OCI-LY1 (cell line): ENCODE data around the gene ZNF778.
A peak's percentile ranks its signal among the peaks of the same experiment; 100 is the strongest.

Source experiments
- H2AFZ ChIP-seq: fragments of 200-600 bp; sonication (generic), shearing (Covaris generic); 2 replicates; pipeline ENCODE4 v1.6.0; 2014; ENCODE audit warnings: antibody characterized with exemption, mild to moderate bottlenecking, low read length
- H3F3A ChIP-seq: fragments of 200-600 bp; sonication (generic), shearing (Covaris generic); 2 replicates; pipeline ENCODE4 v1.6.0; 2014; ENCODE audit warnings: mild to moderate bottlenecking, antibody characterized with exemption, low read length, moderate library complexity; ENCODE audit not compliant: insufficient read depth
- H3K27ac ChIP-seq: fragments of 200-600 bp; sonication (generic); 2 replicates; pipeline ENCODE4 v1.5.1; 2014; ENCODE audit warnings: low read length, mixed run types, mild to moderate bottlenecking, low read depth; ENCODE audit not compliant: poor library complexity, severe bottlenecking
- H3K27me3 ChIP-seq: fragments of 200-600 bp; sonication (generic); 2 replicates; pipeline ENCODE4 v1.6.0; 2014; ENCODE audit warnings: antibody characterized with exemption, mild to moderate bottlenecking, low read length, moderate library complexity; ENCODE audit not compliant: insufficient read depth
- H3K36me3 ChIP-seq: fragments of 200-600 bp; sonication (generic); 2 replicates; pipeline ENCODE4 v1.6.1; 2014; ENCODE audit warnings: mild to moderate bottlenecking, antibody characterized with exemption, low read length, moderate library complexity, mixed read lengths; ENCODE audit not compliant: insufficient read depth
- H3K4me1 ChIP-seq: fragments of 200-600 bp; sonication (generic); 2 replicates; pipeline ENCODE4 v1.5.1; 2014; ENCODE audit warnings: mild to moderate bottlenecking, low read length, moderate library complexity; ENCODE audit not compliant: insufficient read depth, severe bottlenecking
- H3K4me2 ChIP-seq: fragments of 200-600 bp; sonication (generic), shearing (Covaris generic); 2 replicates; pipeline ENCODE4 v1.6.1; 2014; ENCODE audit warnings: low read length
- H3K4me3 ChIP-seq: fragments of 200-600 bp; sonication (generic); 2 replicates; pipeline ENCODE4 v1.5.1; 2014; ENCODE audit warnings: low read length, low read depth, mild to moderate bottlenecking, mixed read lengths; ENCODE audit not compliant: poor library complexity, severe bottlenecking
- H3K79me2 ChIP-seq: fragments of 200-600 bp; shearing (Covaris generic); 2 replicates; pipeline ENCODE4 v1.6.1; 2016; ENCODE audit warnings: mixed run types, low read length, mixed read lengths; ENCODE audit not compliant: insufficient read depth
- H3K9ac ChIP-seq: fragments of 200-600 bp; sonication (generic), shearing (Covaris generic); 2 replicates; pipeline ENCODE4 v1.6.1; 2014; ENCODE audit warnings: mild to moderate bottlenecking, low read length, mixed read lengths
- H3K9me2 ChIP-seq: fragments of 200-600 bp; sonication (generic), shearing (Covaris generic); 2 replicates; pipeline ENCODE4 v1.6.1; 2014; ENCODE audit warnings: low read depth, mild to moderate bottlenecking, low read length, mixed read lengths
- H3K9me3 ChIP-seq: fragments of 200-600 bp; shearing (Covaris generic); 2 replicates; pipeline ENCODE4 v1.6.1; 2014; ENCODE audit warnings: low read length, mixed read lengths
- H4K20me1 ChIP-seq: fragments of 200-600 bp; sonication (generic), shearing (Covaris generic); 2 replicates; pipeline ENCODE4 v1.6.0; 2016; ENCODE audit warnings: mild to moderate bottlenecking, low read length; ENCODE audit not compliant: insufficient read depth
- EZH2 ChIP-seq: fragments of 200-600 bp; sonication (generic), shearing (Covaris generic); IDR thresholded peaks from 2 replicates; pipeline ENCODE4 v1.8.0; 2017; ENCODE audit warnings: borderline replicate concordance, mixed run types, mild to moderate bottlenecking, antibody characterized with exemption, low read length, moderate library complexity, mixed read lengths
- TF ChIP-seq, protein P1 (sequence below): fragments of 200-600 bp; sonication (generic), shearing (Covaris generic); IDR thresholded peaks from 2 replicates; pipeline ENCODE4 v1.5.1; 2017; ENCODE audit warnings: mild to moderate bottlenecking, antibody characterized with exemption, low read length, moderate library complexity, mixed read lengths

Gene ZNF778

DNA sequence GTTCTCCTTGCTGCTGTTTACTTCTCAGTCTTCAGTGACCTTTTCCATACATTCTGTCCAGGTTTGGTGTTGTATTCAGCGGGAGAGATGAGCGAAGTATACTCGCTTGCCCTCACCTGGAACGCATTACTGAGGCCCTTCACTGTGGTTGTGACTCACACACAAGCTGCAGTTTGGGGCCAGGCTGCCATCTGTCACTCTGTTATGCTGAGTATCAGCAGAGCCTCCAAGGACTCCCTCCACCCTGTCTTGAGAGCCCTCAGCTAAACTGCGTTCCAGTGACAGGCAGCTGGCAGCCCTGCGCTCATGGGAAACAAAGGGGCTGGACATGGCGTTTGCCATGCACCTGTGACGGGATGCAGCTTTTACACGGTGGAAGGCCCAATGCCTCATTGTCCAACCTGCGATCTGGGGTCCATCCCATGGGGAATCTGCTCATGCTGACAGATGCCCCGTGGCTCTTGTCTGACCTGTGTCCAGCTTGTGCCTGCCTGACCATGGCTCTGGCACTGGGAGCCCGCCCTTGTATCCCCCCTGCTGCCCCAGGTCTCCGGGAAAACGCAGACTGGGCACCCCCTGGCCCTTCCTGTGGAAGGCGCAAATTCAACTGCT is 6.5 kb upstream of the ZNF778 start:
- Histone ChIP-seq H3K27ac (no peak overlapping the region), H3K4me1 (peaks cover 1% of the 10 kb centered on the region), H3K9ac (no peak overlapping the region), H3F3A (no peaks in the 10 kb centered on the region), H3K9me2 (no peaks in the 10 kb centered on the region), H3K27me3 (no peaks in the 10 kb centered on the region; the same call in 1 of the 2 replicates), H3K4me2 (no peak overlapping the region), H3K79me2 (no peaks in the 10 kb centered on the region), H2AFZ (no peak overlapping the region), H3K4me3 (no peak overlapping the region), H3K36me3 (no peaks in the 10 kb centered on the region), H4K20me1 (no peaks in the 10 kb centered on the region), H3K9me3 (no peaks in the 10 kb centered on the region)
- TF ChIP-seq, protein P1, sequence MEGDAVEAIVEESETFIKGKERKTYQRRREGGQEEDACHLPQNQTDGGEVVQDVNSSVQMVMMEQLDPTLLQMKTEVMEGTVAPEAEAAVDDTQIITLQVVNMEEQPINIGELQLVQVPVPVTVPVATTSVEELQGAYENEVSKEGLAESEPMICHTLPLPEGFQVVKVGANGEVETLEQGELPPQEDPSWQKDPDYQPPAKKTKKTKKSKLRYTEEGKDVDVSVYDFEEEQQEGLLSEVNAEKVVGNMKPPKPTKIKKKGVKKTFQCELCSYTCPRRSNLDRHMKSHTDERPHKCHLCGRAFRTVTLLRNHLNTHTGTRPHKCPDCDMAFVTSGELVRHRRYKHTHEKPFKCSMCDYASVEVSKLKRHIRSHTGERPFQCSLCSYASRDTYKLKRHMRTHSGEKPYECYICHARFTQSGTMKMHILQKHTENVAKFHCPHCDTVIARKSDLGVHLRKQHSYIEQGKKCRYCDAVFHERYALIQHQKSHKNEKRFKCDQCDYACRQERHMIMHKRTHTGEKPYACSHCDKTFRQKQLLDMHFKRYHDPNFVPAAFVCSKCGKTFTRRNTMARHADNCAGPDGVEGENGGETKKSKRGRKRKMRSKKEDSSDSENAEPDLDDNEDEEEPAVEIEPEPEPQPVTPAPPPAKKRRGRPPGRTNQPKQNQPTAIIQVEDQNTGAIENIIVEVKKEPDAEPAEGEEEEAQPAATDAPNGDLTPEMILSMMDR: no peak
- no peak for TF ChIP-seq EZH2

DNA sequence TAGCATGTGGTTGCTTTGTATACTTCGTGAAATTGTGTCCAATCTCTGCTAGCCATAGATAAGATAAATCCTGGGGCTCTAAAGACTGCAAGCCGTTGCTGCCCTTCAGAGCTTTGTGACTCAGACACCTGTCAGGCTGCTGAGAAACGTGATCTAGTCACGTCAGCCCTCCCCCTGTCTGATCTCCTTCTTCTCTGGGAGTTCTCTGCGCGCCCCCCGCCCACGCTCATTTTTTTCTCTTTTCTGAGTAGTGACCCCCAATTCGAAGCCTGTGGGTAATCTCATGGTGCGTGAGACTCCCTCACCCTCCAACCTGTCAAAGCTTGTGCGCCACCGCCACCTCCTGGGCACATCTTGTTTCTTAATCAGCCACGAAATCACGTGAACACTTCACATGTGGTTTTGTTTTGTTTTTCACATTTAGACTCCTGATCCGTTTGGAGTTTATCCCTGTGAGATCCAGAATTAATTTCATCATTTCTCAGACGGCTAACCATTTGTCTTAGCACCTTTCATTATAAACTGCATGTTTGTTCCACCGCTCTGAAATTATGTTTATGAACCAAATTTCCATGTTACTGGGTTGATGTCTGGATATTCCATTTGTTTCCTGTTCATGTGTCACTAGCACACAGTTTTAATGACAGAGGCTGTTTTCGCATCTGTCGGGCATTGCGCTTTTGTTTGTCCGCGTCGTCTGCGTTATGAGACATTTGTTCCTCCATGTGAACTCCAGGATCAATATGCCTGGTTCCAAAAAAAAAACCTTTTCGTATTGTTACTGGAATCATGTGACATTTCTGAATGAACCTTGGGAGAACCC is 977 bp upstream of the ZNF778 start:
- Histone ChIP-seq H3K79me2 (0 out of 2 replicates have a peak, but pooled peaks cover 5% of the 10 kb centered on the region), H4K20me1 (no peaks in the 10 kb centered on the region), H2AFZ (no peak overlapping the region), H3K4me3 (peak overlapping the region; percentile 96), H3K9me2 (no peaks in the 10 kb centered on the region), H3F3A (no peaks in the 10 kb centered on the region), H3K27me3 (no peaks in the 10 kb centered on the region), H3K36me3 (peaks cover 4% of the 10 kb centered on the region; the same call in 1 of the 2 replicates), H3K9ac (peak overlapping the region; percentile 78), H3K4me1 (peaks cover 18% of the 10 kb centered on the region), H3K27ac (peak overlapping the region; percentile 53), H3K9me3 (no peaks in the 10 kb centered on the region), H3K4me2 (peak overlapping the region; percentile 90)
- TF ChIP-seq, protein P1: peak; percentile 85
- no peak for TF ChIP-seq EZH2

DNA sequence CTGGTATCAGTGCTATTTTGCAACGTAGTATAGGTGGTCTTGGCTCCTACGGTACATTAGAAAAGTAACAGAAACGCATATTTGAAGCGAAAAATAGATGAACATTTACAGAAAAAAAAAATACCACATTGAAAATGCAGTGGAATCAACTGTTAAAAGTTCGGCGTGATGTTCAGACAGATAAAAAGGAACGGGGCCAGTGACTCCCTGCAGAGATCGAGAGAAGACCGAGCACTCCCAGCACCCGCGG is 440 bp upstream of the ZNF778 start:
- Histone ChIP-seq H3K9me3 (no peaks in the 10 kb centered on the region), H3K27me3 (no peaks in the 10 kb centered on the region), H3K4me2 (peak overlapping the region; percentile 90), H3F3A (no peaks in the 10 kb centered on the region), H3K9ac (peak overlapping the region; percentile 78), H3K4me3 (peak overlapping the region; percentile 96), H3K9me2 (no peaks in the 10 kb centered on the region), H2AFZ (no peak overlapping the region), H3K79me2 (0 out of 2 replicates have a peak, but pooled peaks cover 5% of the 10 kb centered on the region), H3K27ac (peak overlapping the region; percentile 53), H4K20me1 (no peaks in the 10 kb centered on the region), H3K4me1 (peaks cover 18% of the 10 kb centered on the region), H3K36me3 (peaks cover 10% of the 10 kb centered on the region; the same call in 1 of the 2 replicates)
- TF ChIP-seq, protein P1: no peak
- TF ChIP-seq EZH2: no peak
